HG03457 (cell line): ENCODE results near the gene CTSD.

ENCODE experiments used
- ATAC-seq: cut with Tn5 transposase; IDR thresholded peaks from one replicate; pipeline ENCODE4 v1.9.1; 2021; ENCODE audit warnings: moderate number of reproducible peaks; ENCODE audit not compliant: unreplicated experiment

Gene CTSD

DNA sequence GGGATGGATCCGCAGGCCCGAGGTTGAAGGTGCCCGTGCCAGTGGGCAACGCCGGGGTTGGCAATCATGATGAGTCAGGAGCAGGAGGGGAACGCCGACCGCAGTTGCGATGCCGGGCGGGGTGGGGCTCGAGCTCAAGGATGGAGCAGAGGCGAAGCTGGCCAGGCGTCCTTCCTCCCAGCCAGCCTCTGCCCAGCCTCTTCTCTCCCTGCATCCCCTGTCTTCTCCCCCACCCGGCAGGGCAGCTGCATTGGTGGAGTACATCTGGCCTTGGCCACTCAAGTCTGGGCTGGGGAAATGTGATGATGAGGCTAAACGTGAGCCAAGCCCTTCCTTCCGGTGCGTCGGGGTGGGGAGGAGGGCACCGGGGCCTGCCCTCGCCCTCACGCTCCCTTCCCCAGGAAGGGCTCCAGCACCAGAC lies 17.2 kb downstream of the CTSD start:
- no peak for ATAC-seq

DNA sequence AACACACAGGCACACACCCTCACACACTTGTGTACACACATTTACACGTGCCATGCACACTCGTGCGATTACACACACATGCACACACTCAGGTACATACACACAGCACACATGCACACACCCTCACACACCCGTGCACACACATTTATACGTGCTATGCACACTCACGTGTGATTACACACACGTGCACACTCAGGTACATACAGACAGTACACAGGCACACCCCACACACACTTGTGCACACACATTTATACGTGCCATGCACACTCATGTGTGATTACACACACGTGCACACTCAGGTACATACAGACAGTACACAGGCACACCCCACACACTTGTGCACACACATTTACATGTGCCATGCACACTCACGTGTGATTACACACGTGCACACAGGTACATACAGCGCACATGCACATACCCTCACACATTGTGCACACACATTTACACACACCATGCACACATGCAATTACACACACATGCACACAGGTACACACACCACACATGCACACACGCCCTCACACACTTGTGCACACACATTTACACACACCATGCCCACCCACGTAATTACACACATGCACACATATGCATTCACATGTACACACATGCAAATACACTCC lies 17.9 kb downstream of the CTSD start:
- no peak for ATAC-seq

- ATAC-seq = no peak
These were observed 18.6 kb downstream of the CTSD start for GRCh38 chr11:1744891-1745700.

- no peak for ATAC-seq
These were observed 19.4 kb downstream of the CTSD start for GRCh38 chr11:1744137-1744886.

- no peak for ATAC-seq
These were observed 20.1 kb downstream of the CTSD start for GRCh38 chr11:1743585-1744136.

- no peak for ATAC-seq
These were observed 20.7 kb downstream of the CTSD start for GRCh38 chr11:1742869-1743584.

GRCh38 chr11:1742371-1742770 lies 21.4 kb downstream of the CTSD start:
- ATAC-seq = no peak

DNA sequence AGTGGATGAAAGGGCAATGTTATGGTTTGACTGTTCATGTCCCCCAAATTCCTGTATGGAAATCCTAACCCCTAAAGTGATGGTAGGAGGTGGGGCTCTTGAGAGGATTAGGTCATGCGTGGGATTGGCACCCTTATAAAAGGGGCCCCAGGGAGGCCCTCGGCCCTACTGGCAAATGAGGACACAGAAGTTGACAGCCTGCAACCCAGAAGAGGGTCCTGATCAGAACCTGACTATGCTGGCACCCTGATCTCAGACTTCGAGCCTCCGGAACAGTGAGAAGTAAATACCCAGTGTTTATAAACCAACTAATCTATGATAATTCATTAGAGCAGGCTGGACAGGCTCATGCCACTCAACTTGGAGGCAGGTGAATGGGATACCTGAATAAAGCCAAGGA lies 22.0 kb downstream of the CTSD start:
- ATAC-seq = no peak

GRCh38 chr11:1740786-1741530 lies 22.8 kb downstream of the CTSD start:
- ATAC-seq = no peak

DNA sequence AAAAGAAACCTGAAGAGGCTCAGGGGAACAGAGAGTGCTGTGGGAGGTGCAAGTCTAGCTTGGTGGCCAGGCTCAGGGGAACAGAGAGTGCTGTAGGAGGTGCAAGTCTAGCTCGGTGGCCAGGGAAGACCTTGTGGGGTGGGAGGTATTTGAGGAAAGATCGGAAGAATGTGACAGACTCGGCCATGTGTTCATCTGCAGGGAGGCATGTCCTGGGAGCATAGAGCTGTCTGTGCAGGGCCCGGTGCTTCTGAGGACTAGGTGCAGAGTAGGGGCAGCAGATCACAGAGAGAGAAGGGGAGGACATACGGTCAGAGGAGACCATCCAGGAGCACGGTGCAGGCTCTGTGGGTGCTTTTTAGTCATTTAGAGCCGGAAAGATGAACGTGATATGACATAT lies 24.2 kb downstream of the CTSD start:
- no peak for ATAC-seq

- ATAC-seq = no peak
These were observed 25.3 kb downstream of the CTSD start for GRCh38 chr11:1738380-1738779.

GRCh38 chr11:1737080-1737757 lies 26.5 kb downstream of the CTSD start:
- ATAC-seq = no peak

DNA sequence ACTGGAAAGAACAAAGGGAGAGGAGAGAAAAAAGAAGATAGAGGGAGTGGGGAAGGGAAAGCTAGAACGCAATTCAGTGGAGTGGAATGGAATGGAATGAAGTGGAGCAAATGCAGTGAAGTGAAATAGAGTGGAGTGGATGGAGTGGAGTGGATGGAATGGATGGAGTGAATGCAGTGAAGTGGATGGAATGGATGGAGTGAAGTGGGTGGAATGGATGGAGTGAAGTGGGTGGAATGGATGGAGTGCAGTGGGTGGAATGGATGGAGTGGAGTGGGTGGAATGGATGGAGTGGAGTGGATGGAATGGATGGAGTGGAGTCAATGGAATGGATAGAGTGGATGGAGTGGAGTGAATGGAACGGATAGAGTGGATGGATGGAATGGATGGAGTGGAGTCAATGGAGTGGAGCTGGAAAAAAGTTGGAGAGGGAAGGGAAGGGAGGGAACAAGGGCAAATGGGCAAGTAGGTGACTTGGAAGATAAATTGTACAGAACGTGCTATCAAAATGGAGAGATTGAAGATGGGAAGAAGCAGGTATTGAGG lies 27.2 kb downstream of the CTSD start:
- ATAC-seq = no peak

- no peak for ATAC-seq
These were observed 28.5 kb downstream of the CTSD start for GRCh38 chr11:1735271-1735670.

GRCh38 chr11:1734641-1735081 lies 29.1 kb downstream of the CTSD start:
- ATAC-seq = no peak

DNA sequence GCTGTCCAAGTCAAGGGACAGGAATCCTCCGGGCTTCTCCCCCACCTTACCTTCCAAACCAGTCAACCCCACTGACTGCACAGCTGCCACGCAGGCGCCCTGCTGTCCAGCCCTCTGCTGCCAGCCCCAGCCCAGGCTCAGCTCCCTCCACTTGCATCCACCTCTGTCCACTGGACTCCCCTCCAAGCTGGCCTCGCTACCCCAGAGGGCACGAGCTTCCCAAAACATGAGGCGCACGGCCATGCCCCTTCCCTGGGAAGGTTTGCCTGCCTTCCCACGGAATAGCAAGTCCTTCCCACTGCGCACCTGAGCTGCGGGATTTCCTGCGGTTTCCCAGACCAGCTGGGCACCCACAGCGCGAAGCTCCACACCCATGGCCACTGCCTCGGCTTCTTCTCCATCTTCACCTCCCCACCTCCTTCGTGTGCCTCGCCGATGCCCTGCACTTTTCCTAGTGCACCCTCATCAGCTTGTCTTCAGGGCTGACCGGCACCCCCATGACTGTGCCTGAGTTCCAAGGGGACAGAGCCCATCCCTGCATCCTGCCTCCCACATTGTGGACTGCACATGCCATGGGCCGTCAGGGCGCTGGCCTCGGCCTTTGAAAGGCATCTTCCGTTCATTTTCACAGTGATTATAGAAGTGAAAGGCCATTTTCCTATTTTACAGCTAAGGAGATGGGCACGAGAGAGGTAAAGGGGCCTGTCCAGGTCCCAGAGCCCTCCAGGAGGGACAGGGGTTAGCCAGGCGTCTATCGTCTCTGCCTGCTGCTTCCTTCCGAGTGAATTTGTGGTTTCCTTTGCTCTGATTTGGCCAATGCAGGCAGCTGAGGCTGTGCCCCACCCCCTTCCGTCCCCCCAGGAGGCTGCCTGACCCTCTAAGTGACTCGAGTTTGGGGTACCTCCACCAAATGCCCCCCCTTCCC lies 29.7 kb downstream of the CTSD start:
- no peak for ATAC-seq

DNA sequence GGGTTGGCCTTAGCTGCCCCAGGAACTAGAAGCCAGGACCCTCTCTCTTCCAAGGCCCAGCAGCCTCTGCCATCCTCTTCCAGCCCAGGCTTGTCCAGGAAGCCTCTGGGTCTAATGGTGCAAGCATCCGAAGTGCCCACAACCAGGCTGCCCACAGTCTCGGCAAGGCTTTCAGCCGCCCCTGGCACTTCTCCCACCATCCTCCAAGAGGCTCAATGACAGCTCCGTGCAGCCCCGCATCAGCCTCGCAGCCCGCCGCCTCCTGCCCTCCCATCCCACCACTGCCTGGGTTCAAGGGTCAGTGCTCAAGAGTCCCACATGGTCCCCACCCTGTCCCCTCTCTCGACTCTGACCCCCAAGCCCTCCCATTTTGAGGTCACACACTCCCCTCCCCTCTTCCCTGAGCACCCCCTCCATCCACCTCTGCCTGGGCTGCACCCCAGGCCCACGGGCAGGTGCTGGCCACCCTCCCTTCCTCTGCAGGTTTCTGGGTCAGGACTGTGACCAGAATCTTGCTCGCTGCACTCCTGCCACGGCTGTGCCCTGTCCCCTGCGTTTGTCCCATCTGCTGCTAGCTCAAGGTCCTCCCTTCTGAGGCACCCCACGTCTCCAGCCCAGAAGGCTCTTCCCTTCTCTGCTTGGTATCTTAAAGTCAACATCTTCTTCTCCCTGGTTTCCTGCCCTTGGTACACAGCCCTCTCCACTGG lies 30.6 kb downstream of the CTSD start:
- ATAC-seq = no peak
